ENCODE results near the gene ZW10. TPM values are rescaled to one million over a fixed set of nuclear protein-coding genes. Genes with fewer than 3 reads are reported as not detected.
A peak's percentile ranks its signal among the peaks of the same experiment; 100 is the strongest.
"Not testable (repeated sequence)": the region's sequence is repeated elsewhere in the genome, so short reads cannot be mapped to it uniquely, and the experiment has no call there.

ZW10 gene
- total RNA-seq, 2 donors from 2014 or later: 24.1 to 26.4 TPM

GRCh38 chr11:113771964-113772363, 1.5 kb downstream of the ZW10 start:
- H3K4me3 Mint-ChIP-seq: peak overlapping the region; percentile 98
- Histone ChIP-seq H3K36me3 (ENCODE audit: control insufficient read depth, insufficient read depth, low read length) (peaks cover 42% of the 10 kb centered on the region), H3K9ac (ENCODE audit: extremely low read depth, low read length, poor library complexity, severe bottlenecking) (no peak overlapping the region), H3K9me3 (ENCODE audit: control insufficient read depth, low read length) (no peaks in the 10 kb centered on the region), H3K4me1 (ENCODE audit: control insufficient read depth, insufficient read depth, low read length) (no peaks in the 10 kb centered on the region), H3K4me3 (ENCODE audit: low read length) (peak overlapping the region; percentile 94), H3K27me3 (ENCODE audit: control insufficient read depth, insufficient read depth, low read length, poor library complexity, severe bottlenecking) (peaks cover 22% of the 10 kb centered on the region), H3K27ac (ENCODE audit: low read depth, low read length) (no peak overlapping the region)
- no peak for DNase-seq
- peaks cover 8% of the 10 kb centered on the region for H3K27me3 Mint-ChIP-seq (ENCODE audit: insufficient read depth)
- H3K9me3 Mint-ChIP-seq: no peaks in the 10 kb centered on the region
- H3K4me1 Mint-ChIP-seq: peaks cover 6% of the 10 kb centered on the region
- H3K36me3 Mint-ChIP-seq (ENCODE audit: low read depth): peaks cover 22% of the 10 kb centered on the region
- 83 to 100% methylated on average over 2 to 3 of the region's 3 CpGs for WGBS, 2 experiments (ENCODE audit: insufficient coverage in 1 of 2, insufficient read length in 1 of 2)
- TF ChIP-seq CTCF (conservative IDR thresholded peaks at IDR 0.05): no peak
- no peak overlapping the region for H3K27ac Mint-ChIP-seq

GRCh38 chr11:113764527-113765219, 8.8 kb downstream of the ZW10 start:
- no peak for DNase-seq
- H3K27me3 ChIP-seq (ENCODE audit: control insufficient read depth, insufficient read depth, low read length, poor library complexity, severe bottlenecking): no peaks in the 10 kb centered on the region
- H3K4me1 ChIP-seq (ENCODE audit: control insufficient read depth, insufficient read depth, low read length): no peaks in the 10 kb centered on the region
- peaks cover 54% of the 10 kb centered on the region for H3K36me3 Mint-ChIP-seq (ENCODE audit: low read depth)
- 95 to 100% methylated on average over 2 of the region's 2 CpGs for WGBS, 2 experiments (ENCODE audit: insufficient coverage in 1 of 2, insufficient read length in 1 of 2)
- no peaks in the 10 kb centered on the region for H3K27me3 Mint-ChIP-seq (ENCODE audit: insufficient read depth)
- no peak overlapping the region for H3K27ac ChIP-seq (ENCODE audit: low read depth, low read length)
- no peaks in the 10 kb centered on the region for H3K4me1 Mint-ChIP-seq
- no peak overlapping the region for H3K9ac ChIP-seq (ENCODE audit: extremely low read depth, low read length, poor library complexity, severe bottlenecking)
- H3K9me3 Mint-ChIP-seq: peaks cover 8% of the 10 kb centered on the region
- H3K9me3 ChIP-seq (ENCODE audit: control insufficient read depth, low read length): peaks cover 9% of the 10 kb centered on the region
- H3K36me3 ChIP-seq (ENCODE audit: control insufficient read depth, insufficient read depth, low read length): peaks cover 54% of the 10 kb centered on the region
- H3K4me3 ChIP-seq (ENCODE audit: low read length): no peak overlapping the region
- H3K4me3 Mint-ChIP-seq: no peak overlapping the region
- H3K27ac Mint-ChIP-seq: no peak overlapping the region
- TF ChIP-seq CTCF (conservative IDR thresholded peaks at IDR 0.05): no peak

GRCh38 chr11:113763040-113763439, 10.5 kb downstream of the ZW10 start:
- H3K36me3 Mint-ChIP-seq (ENCODE audit: low read depth): peaks cover 64% of the 10 kb centered on the region

More at GRCh38 chr11:113763040-113763439, 10.5 kb downstream of the ZW10 start:
- H3K27me3 Mint-ChIP-seq (ENCODE audit: insufficient read depth); DNase-seq; H3K9me3 ChIP-seq (ENCODE audit: control insufficient read depth, low read length); H3K27me3 ChIP-seq (ENCODE audit: control insufficient read depth, insufficient read depth, low read length, poor library complexity, severe bottlenecking); H3K4me3 Mint-ChIP-seq; H3K4me3 ChIP-seq (ENCODE audit: low read length); H3K4me1 ChIP-seq (ENCODE audit: control insufficient read depth, insufficient read depth, low read length); H3K9ac ChIP-seq (ENCODE audit: extremely low read depth, low read length, poor library complexity, severe bottlenecking); H3K27ac Mint-ChIP-seq; H3K4me1 Mint-ChIP-seq; H3K27ac ChIP-seq (ENCODE audit: low read depth, low read length); H3K9me3 Mint-ChIP-seq: not testable (repeated sequence)
- WGBS, 2 experiments (ENCODE audit: insufficient coverage in 1 of 2, insufficient read length in 1 of 2): 92% methylated on average over 1 of the region's 2 CpGs; no CpG with 5 or more reads in 1 of the 2 experiments
- H3K36me3 ChIP-seq (ENCODE audit: control insufficient read depth, insufficient read depth, low read length): peaks cover 56% of the 10 kb centered on the region

Measured in endodermal cell (in vitro differentiated cells).